ENCODE data around the gene PTPRJ.
"Not testable (repeated sequence)": the region's sequence is repeated elsewhere in the genome, so short reads cannot be mapped to it uniquely, and the experiment has no call there.

The PTPRJ gene

GRCh38 chr11:48018528-48019216 lies 38.3 kb downstream of the PTPRJ start:
- DNase-seq = no peak

DNA sequence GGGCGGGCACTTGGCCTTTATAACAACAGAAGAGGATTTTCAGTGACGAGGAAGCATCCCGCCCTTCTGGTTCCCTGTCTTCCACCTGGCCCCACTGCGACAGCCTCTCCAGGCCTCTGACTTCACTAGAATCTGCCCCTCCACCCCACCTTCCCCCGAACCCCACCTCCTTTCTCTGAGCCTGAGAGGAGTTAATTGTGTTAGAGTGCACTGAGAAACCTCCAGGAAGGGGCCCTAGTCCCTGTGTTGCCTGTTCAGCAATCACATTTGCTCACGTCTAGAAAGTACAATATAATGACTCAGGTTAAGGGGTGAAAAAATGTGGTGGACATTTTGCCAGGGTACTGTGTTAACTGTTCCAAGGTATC lies 38.8 kb downstream of the PTPRJ start:
- DNase-seq = no peak

DNA sequence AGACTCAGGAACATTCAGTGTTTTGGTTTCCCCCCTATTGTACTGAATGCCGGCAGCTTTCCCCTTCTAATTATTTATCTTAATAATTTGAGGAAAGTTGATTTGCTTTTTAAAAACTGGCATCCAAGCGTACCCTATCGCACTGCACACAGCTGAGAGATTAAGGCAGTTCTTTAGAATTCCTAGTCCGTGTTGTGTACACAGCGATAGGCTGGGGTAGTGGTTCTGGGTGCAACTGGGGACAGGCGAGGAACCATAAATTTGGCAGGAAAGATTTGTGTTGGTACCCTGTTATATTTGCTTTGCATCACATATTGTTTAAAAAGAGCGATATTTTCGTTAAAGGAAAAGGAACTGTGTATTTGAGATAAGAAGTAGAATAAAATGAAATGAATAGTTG lies 39.2 kb downstream of the PTPRJ start:
- DNase-seq = no peak

DNA sequence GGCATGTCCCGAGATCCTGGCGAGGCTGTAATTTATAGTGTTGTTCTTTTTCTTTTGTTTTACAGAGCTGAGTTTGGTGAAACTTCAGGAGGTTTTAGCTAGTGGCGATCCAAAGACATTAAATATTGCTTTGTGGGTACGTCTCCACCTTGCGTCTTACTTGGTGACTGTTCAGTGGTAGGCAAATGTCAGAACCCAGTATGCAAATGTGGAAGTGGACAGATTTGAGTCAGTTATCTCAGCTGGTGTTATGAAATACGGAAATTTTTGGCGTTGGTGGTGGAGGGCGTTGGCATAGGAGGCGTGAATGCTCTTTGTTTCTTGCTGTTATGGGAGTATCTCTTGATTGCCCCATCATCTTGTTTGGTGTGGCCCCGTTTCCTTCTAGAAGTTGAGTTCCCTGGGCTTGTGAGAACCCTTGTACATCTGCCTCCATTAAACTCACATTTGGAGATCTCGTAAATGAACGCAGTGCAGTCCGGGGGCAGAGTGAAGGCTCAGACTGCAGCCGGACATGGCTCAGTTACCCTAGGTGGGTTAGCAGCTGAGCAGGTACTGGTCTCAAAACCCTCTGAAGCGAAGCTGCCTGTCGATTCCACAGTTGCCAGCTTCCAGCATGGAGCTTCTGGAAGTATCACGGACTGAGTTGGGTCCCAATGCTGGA lies 39.9 kb downstream of the PTPRJ start:
- DNase-seq = peak in 1 of 14 donors; percentile 38

- DNase-seq = not testable (repeated sequence)
These were observed 41.0 kb downstream of the PTPRJ start for GRCh38 chr11:48021201-48021820.

DNA sequence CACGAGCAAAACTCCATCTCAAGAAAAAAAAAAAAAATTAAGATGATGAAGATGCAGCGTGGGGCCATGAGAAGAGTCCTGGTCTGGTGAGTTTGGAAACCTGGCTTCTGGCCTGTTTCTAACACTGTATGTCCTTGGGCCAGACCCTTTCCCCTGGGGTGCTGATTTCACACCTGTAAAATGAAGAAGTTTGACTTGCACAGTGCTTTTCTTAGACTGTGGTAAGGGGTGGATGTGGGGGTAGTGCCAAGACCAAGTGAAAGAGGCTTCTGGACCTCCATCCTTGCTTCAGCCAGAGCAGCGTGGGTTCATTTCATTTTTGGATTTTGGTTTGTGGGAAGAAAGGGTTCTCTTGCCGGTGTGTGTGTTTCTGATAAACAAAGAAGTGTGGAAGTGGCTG lies 42.1 kb downstream of the PTPRJ start:
- no peak for DNase-seq

DNA sequence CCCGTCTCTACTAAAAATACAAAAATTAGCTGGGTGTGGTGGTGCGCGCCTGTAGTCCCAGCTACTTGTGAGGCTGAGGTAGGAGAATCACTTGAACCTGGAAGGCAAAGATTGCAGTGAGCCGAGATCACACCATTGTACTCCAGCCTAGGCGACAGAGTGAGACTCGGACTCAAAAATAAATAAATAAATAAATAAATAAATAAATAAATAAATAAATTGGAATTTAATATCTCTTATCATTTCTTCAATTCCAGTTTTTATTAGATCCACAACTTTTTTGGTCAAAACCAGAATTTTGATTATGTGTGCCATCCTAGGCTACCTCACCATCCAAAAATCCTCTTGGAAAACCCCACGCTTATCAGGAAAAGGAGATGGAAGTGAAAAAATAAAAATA lies 43.2 kb downstream of the PTPRJ start:
- not testable (repeated sequence) for DNase-seq

- DNase-seq = peak in 1 of 14 donors; percentile 84
These were observed 44.3 kb downstream of the PTPRJ start for GRCh38 chr11:48024635-48025071.

GRCh38 chr11:48025293-48025983 lies 45.1 kb downstream of the PTPRJ start:
- DNase-seq = peak in 1 of 14 donors; percentile 36

GRCh38 chr11:48025984-48026340 lies 45.6 kb downstream of the PTPRJ start:
- DNase-seq = no peak

DNA sequence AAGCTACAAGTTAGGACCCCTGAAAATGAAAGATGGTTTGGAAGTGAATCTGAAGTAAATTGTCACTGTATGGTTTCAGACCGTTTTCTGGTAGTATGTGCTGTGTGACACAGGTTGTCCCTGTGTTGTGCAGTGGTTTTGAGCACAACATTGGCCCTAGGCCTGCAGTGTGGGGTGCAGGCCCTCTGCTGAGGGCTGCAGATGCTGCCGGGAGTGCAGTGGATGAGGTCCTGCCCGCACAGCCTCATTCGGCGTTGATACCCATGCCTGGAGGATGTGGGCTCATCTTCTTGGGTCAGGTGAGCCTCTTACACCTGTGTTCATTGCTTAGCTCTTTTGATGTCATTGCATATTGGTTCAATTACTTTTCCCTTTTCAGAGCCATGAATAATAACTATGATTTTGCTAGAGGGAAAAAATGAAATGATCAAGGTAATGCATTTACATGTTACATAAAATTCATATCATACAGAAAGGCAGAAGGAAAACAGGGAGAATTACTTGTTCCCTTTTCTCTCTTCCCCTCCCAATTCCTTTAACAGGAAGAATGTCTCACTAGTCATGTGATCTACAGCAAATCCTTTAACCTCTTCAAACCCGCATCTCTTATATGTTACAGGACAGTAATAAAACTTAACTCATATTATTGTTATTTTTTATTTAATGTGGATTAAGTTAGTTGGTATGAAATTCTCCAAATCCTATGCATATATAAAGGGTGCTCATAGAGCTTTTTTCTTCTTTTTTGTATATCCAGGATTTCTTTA lies 48.7 kb downstream of the PTPRJ start:
- no peak for DNase-seq

- DNase-seq = no peak
These were observed 49.4 kb downstream of the PTPRJ start for GRCh38 chr11:48029681-48030290.

GRCh38 chr11:48031602-48032001 lies 51.2 kb downstream of the PTPRJ start:
- DNase-seq = no peak

- no peak for DNase-seq
These were observed 52.4 kb downstream of the PTPRJ start for GRCh38 chr11:48032721-48033120.

GRCh38 chr11:48033918-48034341 lies 53.6 kb downstream of the PTPRJ start:
- DNase-seq = peak in 2 of 14 donors; percentile 19 to 26

DNA sequence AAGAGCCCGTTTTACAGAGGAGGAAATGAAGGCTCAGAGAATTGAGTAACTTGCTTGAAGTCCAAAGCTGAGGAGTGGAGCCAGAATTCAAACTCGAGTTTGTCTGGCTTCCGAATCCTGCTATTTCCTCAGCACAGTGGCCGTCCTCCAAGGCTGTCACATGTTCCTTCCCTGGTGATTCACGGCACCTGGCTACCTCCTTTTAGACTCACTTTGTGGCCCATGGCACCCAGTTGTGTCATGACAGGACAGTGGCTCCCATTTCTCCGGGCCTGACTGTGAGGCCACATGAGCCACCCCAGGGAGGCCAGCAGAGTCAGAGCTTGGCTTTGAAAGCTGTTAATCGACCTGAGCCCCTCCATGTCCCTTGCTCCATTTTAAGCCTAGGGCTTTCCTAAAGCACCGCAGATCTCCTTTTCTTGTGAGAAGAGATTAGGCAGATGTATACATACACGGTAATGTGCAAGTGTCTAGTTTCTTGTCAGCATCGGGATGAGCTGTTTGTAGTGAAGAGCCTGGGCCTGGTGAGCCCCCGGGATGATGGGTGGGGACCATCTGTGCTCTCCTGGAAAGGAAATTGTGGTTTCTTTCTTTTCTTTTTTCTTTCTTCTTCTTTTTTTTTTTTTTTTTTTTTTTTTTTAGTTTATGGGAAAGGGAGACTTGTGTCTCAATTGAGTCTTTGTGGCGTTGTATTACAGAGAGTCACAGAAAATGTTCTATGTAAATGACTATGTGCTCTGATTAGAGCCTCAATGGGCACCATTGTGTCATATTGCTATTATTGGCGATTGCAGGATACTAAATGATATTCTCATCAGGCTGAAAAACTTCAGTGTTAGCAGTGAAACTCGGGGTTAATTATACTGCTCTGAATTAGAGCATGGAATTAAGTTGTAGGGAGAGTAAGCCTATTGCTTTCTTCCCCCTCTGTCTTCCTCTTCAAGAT lies 54.8 kb downstream of the PTPRJ start:
- peak in 7 of 14 donors; percentile 23 to 76 (median 44) for DNase-seq

DNA sequence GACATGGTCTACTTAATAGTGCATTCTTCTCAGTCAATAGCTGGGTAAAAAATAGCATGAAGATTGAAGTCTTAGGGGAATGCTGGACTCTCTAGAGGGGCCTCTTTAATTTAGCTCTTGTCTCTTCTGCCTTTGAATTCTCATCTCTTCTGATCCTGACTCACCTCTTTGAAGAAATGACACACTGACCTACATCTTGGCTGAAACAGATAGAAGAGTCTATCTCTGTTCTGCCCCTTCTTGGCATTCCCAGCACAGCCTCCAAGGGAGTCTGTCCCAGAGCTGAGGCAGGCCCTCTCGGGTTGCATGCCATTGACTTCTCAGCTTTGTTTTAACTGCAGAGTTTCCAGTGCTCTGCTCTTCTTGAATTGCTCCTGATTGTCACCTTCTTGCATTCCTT lies 55.7 kb downstream of the PTPRJ start:
- DNase-seq = no peak

GRCh38 chr11:48036466-48036865 lies 56.1 kb downstream of the PTPRJ start:
- no peak for DNase-seq

DNA sequence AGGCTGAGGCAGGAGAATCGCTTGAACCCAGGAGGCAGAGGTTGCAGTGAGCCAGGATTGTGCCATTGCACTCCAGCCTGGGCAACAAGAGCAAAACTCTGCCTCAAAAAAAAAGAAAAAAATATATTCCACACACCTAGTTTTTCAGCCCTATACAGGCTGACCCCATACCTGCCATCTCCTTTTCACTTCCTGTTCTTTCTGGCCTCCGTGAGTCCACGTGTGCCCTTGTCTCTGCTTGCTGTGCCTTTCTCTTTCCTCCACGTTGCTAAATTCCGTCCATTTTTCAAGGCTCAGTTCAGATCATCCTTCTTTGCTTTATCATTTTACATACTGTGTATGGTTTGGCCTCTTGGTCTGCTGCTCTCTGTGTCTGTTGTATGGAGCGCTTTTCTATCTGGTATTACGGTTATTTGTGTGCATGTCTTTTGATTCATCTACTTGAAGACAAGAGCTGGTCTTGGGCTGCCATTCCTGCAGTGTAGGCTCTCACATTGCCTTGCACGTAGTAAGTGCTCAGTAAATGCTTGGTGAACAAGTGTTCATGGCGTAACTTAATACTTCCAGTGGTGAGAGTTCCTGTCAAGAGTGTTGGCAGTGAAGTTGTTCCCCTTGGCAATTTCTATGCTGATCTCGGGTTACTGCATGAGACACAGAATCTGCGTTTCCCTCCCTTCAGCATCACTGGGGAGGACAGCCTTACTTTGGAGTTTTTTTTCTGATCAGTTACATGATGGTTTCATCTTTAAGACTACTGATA lies 57.5 kb downstream of the PTPRJ start:
- no peak for DNase-seq

All from C1 segment of cervical spinal cord (tissue), 14 donors.